PFSK-1 (cell line): Measurements from ENCODE around the gene SLCO2B1.

ENCODE experiments used
- FOXP2 ChIP-seq: optimal IDR thresholded peaks from 2 replicates; pipeline ENCODE3; 2011; ENCODE audit warnings: borderline replicate concordance, control low read depth, inconsistent platforms; ENCODE audit not compliant: insufficient read depth; ENCODE audit errors: extremely low read length, extremely low read depth
- POLR2AphosphoS5 ChIP-seq: IDR thresholded peaks from 2 replicates; pipeline ENCODE4 v1.6.1; 2012; ENCODE audit warnings: low read depth, mild to moderate bottlenecking, control low read depth, low read length, moderate library complexity
- REST ChIP-seq, 2 experiments: IDR thresholded peaks; 2 replicates each; pipeline versions ENCODE4 v1.6.1 to v1.8.0; 2011 to 2012; ENCODE audit warnings: low read depth in 2 of 2, low read length in 2 of 2, control low read depth in 1 of 2, inconsistent platforms in 1 of 2, mild to moderate bottlenecking in 1 of 2, moderate library complexity in 1 of 2; ENCODE audit not compliant: insufficient read depth in 1 of 2
- SIN3A ChIP-seq: IDR thresholded peaks from 2 replicates; pipeline ENCODE4 v1.6.1; 2012; ENCODE audit warnings: mild to moderate bottlenecking, low read length, moderate library complexity, borderline replicate concordance; ENCODE audit not compliant: insufficient read depth
- TAF1 ChIP-seq: IDR thresholded peaks from 2 replicates; pipeline ENCODE4 v1.6.1; 2012; ENCODE audit warnings: low read length, control low read depth, borderline replicate concordance; ENCODE audit not compliant: insufficient read depth

SLCO2B1 gene

GRCh38 chr11:75190652-75191329, 39.9 kb downstream of the SLCO2B1 start:
- TF ChIP-seq REST (IDR thresholded peaks at IDR 0.05; ENCODE audit: insufficient read depth in 1 of 2, low read depth in 2 of 2, low read length in 2 of 2) (no peak), FOXP2 (no peak), POLR2AphosphoS5 (no peak), SIN3A (no peak)

GRCh38 chr11:75191330-75191717, 40.4 kb downstream of the SLCO2B1 start:
- TF ChIP-seq FOXP2 = no peak
- no peak for TF ChIP-seq REST (IDR thresholded peaks at IDR 0.05; ENCODE audit: insufficient read depth in 1 of 2, low read depth in 2 of 2, low read length in 2 of 2)
- TF ChIP-seq SIN3A = no peak
- TF ChIP-seq POLR2AphosphoS5 = no peak
- TF ChIP-seq TAF1 = no peak

GRCh38 chr11:75193271-75193670, 42.4 kb downstream of the SLCO2B1 start:
- no peak for TF ChIP-seq POLR2AphosphoS5
- TF ChIP-seq SIN3A = no peak
- TF ChIP-seq TAF1 = no peak

- no peak for TF ChIP-seq REST (IDR thresholded peaks at IDR 0.05; ENCODE audit: insufficient read depth in 1 of 2, low read depth in 2 of 2, low read length in 2 of 2)
- TF ChIP-seq SIN3A = no peak
Observed at GRCh38 chr11:75193711-75194110, 42.8 kb downstream of the SLCO2B1 start.

- no peak for TF ChIP-seq REST (IDR thresholded peaks at IDR 0.05; ENCODE audit: insufficient read depth in 1 of 2, low read depth in 2 of 2, low read length in 2 of 2)
Observed at GRCh38 chr11:75194147-75194546, 43.2 kb downstream of the SLCO2B1 start.
